Lower lobe of right lung (tissue), 2 donors: ENCODE results near the gene SCO2. TPM values are rescaled to one million over a fixed set of nuclear protein-coding genes. Genes with fewer than 3 reads are reported as not detected.
A peak's percentile ranks its signal among the peaks of the same experiment; 100 is the strongest.

ENCODE experiments used
- ATAC-seq, 2 donors: fragments of 200-7000 bp; cut with Tn5 transposase; one replicate each; pipeline ENCODE4 v1.9.1; 2020 to 2022; ENCODE audit warnings: mild to moderate bottlenecking in 2 of 2, moderate library complexity in 2 of 2
- DNase-seq: peaks from one replicate; pipeline ENCODE4 v3.0.0-alpha.2; 2020
- H3K27ac ChIP-seq: fragments of 200-600 bp; one replicate; pipeline ENCODE4 v1.8.0; 2022
- H3K27me3 ChIP-seq: fragments of 200-600 bp; one replicate; pipeline ENCODE4 v1.8.0; 2022; ENCODE audit warnings: low read depth
- H3K36me3 ChIP-seq: fragments of 200-600 bp; one replicate; pipeline ENCODE4 v1.8.0; 2022; ENCODE audit warnings: mild to moderate bottlenecking
- H3K4me1 ChIP-seq: fragments of 200-600 bp; one replicate; pipeline ENCODE4 v1.8.0; 2022
- H3K4me3 ChIP-seq: fragments of 200-600 bp; one replicate; pipeline ENCODE4 v1.8.0; 2022; ENCODE audit warnings: mild to moderate bottlenecking
- H3K9me3 ChIP-seq: fragments of 200-600 bp; one replicate; pipeline ENCODE4 v1.8.0; 2022
- CTCF ChIP-seq: fragments of 200-600 bp; IDR thresholded peaks from one replicate; pipeline ENCODE4 v1.8.0; 2022; ENCODE audit warnings: antibody characterized with exemption, mild to moderate bottlenecking
- intact Hi-C: fragments of 100-400 bp; cut with DNase I; formaldehyde crosslinking; loops from one replicate; pipeline ENCODE4 v1.11.0; 2022
- total RNA-seq: library from RNA; stranded (reverse); fragmentation: NEBNext Ultra II Directional; extraction: Animal tissue kit (Norgen Biotek cat#: 25700); gene quantifications from one replicate; pipeline ENCODE4 v1.2.1, GENCODE V29; 2021
- donor health status: DM: no; HTN: yes; CAD: no; lungs with severe emphysema.

SCO2 gene
- total RNA-seq, 1 donor from 2014 or later: 4.9 TPM

GRCh38 chr22:50532824-50533796, 7.7 kb upstream of the SCO2 start:
- no peaks in the 10 kb centered on the region for H3K9me3 ChIP-seq
- peak overlapping the region; percentile 100 for H3K27ac ChIP-seq
- intact Hi-C loops: no loop called here
- H3K4me1 ChIP-seq: peaks cover 50% of the 10 kb centered on the region
- no peaks in the 10 kb centered on the region for H3K36me3 ChIP-seq
- no peak for ATAC-seq
- no peaks in the 10 kb centered on the region for H3K27me3 ChIP-seq
- TF ChIP-seq CTCF: no peak
- DNase-seq: peak; percentile 39
- no peak overlapping the region for H3K4me3 ChIP-seq

GRCh38 chr22:50531962-50532674, 6.7 kb upstream of the SCO2 start:
- Histone ChIP-seq H3K9me3 (no peaks in the 10 kb centered on the region), H3K4me3 (peak overlapping the region; percentile 79), H3K27me3 (no peaks in the 10 kb centered on the region), H3K4me1 (peaks cover 50% of the 10 kb centered on the region), H3K36me3 (no peaks in the 10 kb centered on the region), H3K27ac (peak overlapping the region; percentile 100)
- DNase-seq (peak; percentile 90), ATAC-seq (peak; percentile 61 to 65)
- intact Hi-C loops: no loop called here
- TF ChIP-seq CTCF: no peak

- intact Hi-C loops: no loop called here
- no peak for TF ChIP-seq CTCF
- peak overlapping the region; percentile 100 for H3K27ac ChIP-seq
- no peaks in the 10 kb centered on the region for H3K36me3 ChIP-seq
- peak; percentile 91 for DNase-seq
- peak overlapping the region; percentile 79 for H3K4me3 ChIP-seq
- ATAC-seq: peak; percentile 54 to 63
- H3K9me3 ChIP-seq: no peaks in the 10 kb centered on the region
- H3K27me3 ChIP-seq: no peaks in the 10 kb centered on the region
- peaks cover 53% of the 10 kb centered on the region for H3K4me1 ChIP-seq
These were observed 6.2 kb upstream of the SCO2 start for GRCh38 chr22:50531546-50531961.

GRCh38 chr22:50530877-50531545, 5.6 kb upstream of the SCO2 start:
- Histone ChIP-seq H3K4me1 (peaks cover 56% of the 10 kb centered on the region), H3K4me3 (peak overlapping the region; percentile 79), H3K36me3 (no peaks in the 10 kb centered on the region), H3K27ac (peak overlapping the region; percentile 100), H3K9me3 (no peaks in the 10 kb centered on the region), H3K27me3 (no peaks in the 10 kb centered on the region)
- DNase-seq (peak; percentile 96), ATAC-seq (peak; percentile 70 to 78)
- intact Hi-C loops: no loop called here
- TF ChIP-seq CTCF: no peak

GRCh38 chr22:50530580-50530876, 5.1 kb upstream of the SCO2 start:
- H3K4me3 ChIP-seq: peak overlapping the region; percentile 79
- no peaks in the 10 kb centered on the region for H3K9me3 ChIP-seq
- H3K27ac ChIP-seq: peak overlapping the region; percentile 100
- no peak for TF ChIP-seq CTCF
- intact Hi-C loops: no loop called here
- no peaks in the 10 kb centered on the region for H3K36me3 ChIP-seq
- peak in 1 of 2 donors; percentile 0 for ATAC-seq
- no peak for DNase-seq
- peaks cover 56% of the 10 kb centered on the region for H3K4me1 ChIP-seq
- H3K27me3 ChIP-seq: no peaks in the 10 kb centered on the region
